HG03342 (cell line): Measurements from ENCODE around the gene ACAD9.
A peak's percentile ranks its signal among the peaks of the same experiment; 100 is the strongest.
"Not testable (repeated sequence)": the region's sequence is repeated elsewhere in the genome, so short reads cannot be mapped to it uniquely, and the experiment has no call there.

Experiments used
- ATAC-seq: cut with Tn5 transposase; IDR thresholded peaks from one replicate; pipeline ENCODE4 v1.9.1; 2021; ENCODE audit warnings: mild to moderate bottlenecking, moderate library complexity; ENCODE audit not compliant: unreplicated experiment

ACAD9 gene

GRCh38 chr3:128879125-128879969 lies at the start of gene ACAD9:
Gene ACAD9 (plus strand): TSS chr3:128879620. CDS start chr3:128879692, 72 bp downstream.
- ATAC-seq: peak; percentile 94

- ATAC-seq: not testable (repeated sequence)
These were observed 49.3 kb upstream of the ACAD9 start for GRCh38 chr3:128829925-128830625.

GRCh38 chr3:128830762-128831161 lies 48.7 kb upstream of the ACAD9 start:
- not testable (repeated sequence) for ATAC-seq

- ATAC-seq: not testable (repeated sequence)
These were observed 46.4 kb upstream of the ACAD9 start for GRCh38 chr3:128832979-128833378.

GRCh38 chr3:128835096-128835495 lies 44.3 kb upstream of the ACAD9 start:
- ATAC-seq: no peak

GRCh38 chr3:128841926-128842920 lies 37.2 kb upstream of the ACAD9 start:
- ATAC-seq: no peak

GRCh38 chr3:128844502-128844901 lies 34.9 kb upstream of the ACAD9 start:
- no peak for ATAC-seq

- ATAC-seq: no peak
These were observed 34.2 kb upstream of the ACAD9 start for GRCh38 chr3:128845119-128845777.

- ATAC-seq: peak; percentile 75
These were observed 33.5 kb upstream of the ACAD9 start for GRCh38 chr3:128845778-128846485.

GRCh38 chr3:128846486-128846891 lies 32.9 kb upstream of the ACAD9 start:
- no peak for ATAC-seq

- no peak for ATAC-seq
These were observed 31.6 kb upstream of the ACAD9 start for GRCh38 chr3:128847666-128848370.

- no peak for ATAC-seq
These were observed 30.5 kb upstream of the ACAD9 start for GRCh38 chr3:128848936-128849335.

- no peak for ATAC-seq
These were observed 29.4 kb upstream of the ACAD9 start for GRCh38 chr3:128849911-128850455.

GRCh38 chr3:128850544-128850943 lies 28.9 kb upstream of the ACAD9 start:
- no peak for ATAC-seq

- ATAC-seq: no peak
These were observed 27.8 kb upstream of the ACAD9 start for GRCh38 chr3:128851601-128852000.

- no peak for ATAC-seq
These were observed 25.6 kb upstream of the ACAD9 start for GRCh38 chr3:128853826-128854225.

- ATAC-seq: no peak
These were observed 24.9 kb upstream of the ACAD9 start for GRCh38 chr3:128854475-128854874.

- ATAC-seq: no peak
These were observed 23.9 kb upstream of the ACAD9 start for GRCh38 chr3:128855569-128855968.

- no peak for ATAC-seq
These were observed 21.3 kb upstream of the ACAD9 start for GRCh38 chr3:128858167-128858566.
